HFFc6 (cell line): ENCODE data around the gene TECPR2. TPM values are rescaled to one million over a fixed set of nuclear protein-coding genes. Genes with fewer than 3 reads are reported as not detected.

ENCODE experiments used
- DNase-seq: peaks from one replicate; pipeline ENCODE4 v3.0.0-alpha.2; 2018
- H3K27ac Mint-ChIP-seq: 2 replicates; pipeline ENCODE4 v1.8.0; 2020; ENCODE audit warnings: mild to moderate bottlenecking, mixed read lengths
- H3K27me3 Mint-ChIP-seq: 2 replicates; pipeline ENCODE4 v1.8.0; 2021; ENCODE audit warnings: mild to moderate bottlenecking, moderate library complexity, mixed read lengths; ENCODE audit not compliant: insufficient read depth
- H3K36me3 Mint-ChIP-seq: 2 replicates; pipeline ENCODE4 v1.8.0; 2021; ENCODE audit warnings: low read depth, mixed read lengths
- H3K4me1 Mint-ChIP-seq: 2 replicates; pipeline ENCODE4 v1.8.0; 2020; ENCODE audit warnings: low read depth, mixed read lengths
- H3K4me3 Mint-ChIP-seq: 2 replicates; pipeline ENCODE4 v1.8.0; 2020; ENCODE audit warnings: mild to moderate bottlenecking, moderate library complexity, mixed read lengths
- H3K9me3 Mint-ChIP-seq: 2 replicates; pipeline ENCODE4 v1.8.0; 2020; ENCODE audit warnings: mild to moderate bottlenecking, mixed read lengths
- total RNA-seq, 6 experiments: library from RNA; stranded (reverse); fragmentation: NEBNext Ultra II Directional; extraction: Animal tissue kit (Norgen Biotek cat#: 25700); gene quantifications; 2 replicates in 1 of 6; 3 replicates in 5 of 6; pipeline ENCODE4 v1.2.3, GENCODE V29; 2021
- TF ChIP-seq, protein P1 (sequence below): fragments of 200-600 bp; sonication (generic); IDR thresholded peaks from 2 replicates; pipeline ENCODE4 v1.5.0; 2021; ENCODE audit warnings: antibody characterized with exemption, mild to moderate bottlenecking

The TECPR2 gene
- total RNA-seq, 6 experiments from 2014 or later: 22.0 to 29.6 (median 26.4) TPM

DNA sequence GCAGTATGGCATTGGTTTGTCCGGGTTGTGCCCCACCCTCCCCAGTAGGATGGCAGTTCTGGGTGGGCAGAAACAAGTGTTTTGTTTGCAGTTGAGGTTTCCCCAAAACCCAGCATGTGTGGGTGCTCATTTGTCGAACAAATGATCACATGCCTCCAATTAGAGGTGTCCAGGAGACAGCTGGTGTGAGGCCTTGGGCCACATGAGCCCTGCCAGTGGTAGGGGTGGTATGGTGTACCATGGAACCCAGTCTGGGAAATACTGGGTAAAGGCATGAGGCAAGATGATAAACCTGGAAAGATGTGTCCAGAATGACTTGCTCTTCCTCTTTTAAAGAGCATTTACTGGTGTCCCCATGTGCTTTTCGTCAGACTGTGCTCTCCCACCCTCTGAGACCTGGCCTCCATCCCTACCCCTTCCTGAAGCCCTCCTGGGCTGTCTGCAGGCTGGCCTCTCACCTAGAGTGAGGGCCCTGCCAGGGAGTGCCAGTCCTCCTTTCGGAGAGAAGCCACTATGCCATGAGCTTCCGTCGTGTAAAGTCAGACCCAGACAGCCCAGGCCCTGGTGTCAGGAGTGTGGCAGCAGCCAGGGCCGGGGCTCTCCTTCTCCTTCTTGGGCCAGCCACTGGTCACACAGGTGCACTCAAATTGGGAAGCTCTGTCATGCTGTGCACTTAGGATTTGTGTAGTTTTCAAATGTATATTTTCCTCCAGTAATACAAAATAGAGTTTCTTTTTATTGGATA lies 129.2 kb downstream of the TECPR2 start:
- no peaks in the 10 kb centered on the region; the same call in 1 of the 2 replicates for H3K4me1 Mint-ChIP-seq
- H3K27ac Mint-ChIP-seq: no peak overlapping the region

DNA sequence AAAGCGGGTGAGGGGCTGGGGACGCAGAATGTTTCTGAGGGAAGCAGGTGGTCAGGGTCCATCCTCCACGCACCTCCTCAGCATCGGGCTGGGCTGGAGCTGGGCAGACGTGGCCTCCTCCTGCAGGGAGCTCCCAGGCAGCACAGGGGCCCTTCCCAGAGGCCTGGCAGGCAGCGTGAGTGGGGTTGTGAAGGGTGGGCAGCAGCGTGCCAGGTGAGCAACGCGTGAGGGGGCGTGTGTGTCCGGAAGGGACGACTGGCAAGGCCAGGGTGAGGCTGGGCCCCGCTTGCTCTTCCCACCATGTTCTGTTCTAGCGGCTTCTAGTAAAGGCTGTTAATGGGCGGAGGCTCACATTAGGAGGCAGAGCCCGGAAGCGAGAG lies 129.8 kb downstream of the TECPR2 start:
- H3K36me3 Mint-ChIP-seq: no peaks in the 10 kb centered on the region
- no peak for DNase-seq

More for the DNA sequence above, 129.2 kb downstream of the TECPR2 start:
- TF ChIP-seq, protein P1, sequence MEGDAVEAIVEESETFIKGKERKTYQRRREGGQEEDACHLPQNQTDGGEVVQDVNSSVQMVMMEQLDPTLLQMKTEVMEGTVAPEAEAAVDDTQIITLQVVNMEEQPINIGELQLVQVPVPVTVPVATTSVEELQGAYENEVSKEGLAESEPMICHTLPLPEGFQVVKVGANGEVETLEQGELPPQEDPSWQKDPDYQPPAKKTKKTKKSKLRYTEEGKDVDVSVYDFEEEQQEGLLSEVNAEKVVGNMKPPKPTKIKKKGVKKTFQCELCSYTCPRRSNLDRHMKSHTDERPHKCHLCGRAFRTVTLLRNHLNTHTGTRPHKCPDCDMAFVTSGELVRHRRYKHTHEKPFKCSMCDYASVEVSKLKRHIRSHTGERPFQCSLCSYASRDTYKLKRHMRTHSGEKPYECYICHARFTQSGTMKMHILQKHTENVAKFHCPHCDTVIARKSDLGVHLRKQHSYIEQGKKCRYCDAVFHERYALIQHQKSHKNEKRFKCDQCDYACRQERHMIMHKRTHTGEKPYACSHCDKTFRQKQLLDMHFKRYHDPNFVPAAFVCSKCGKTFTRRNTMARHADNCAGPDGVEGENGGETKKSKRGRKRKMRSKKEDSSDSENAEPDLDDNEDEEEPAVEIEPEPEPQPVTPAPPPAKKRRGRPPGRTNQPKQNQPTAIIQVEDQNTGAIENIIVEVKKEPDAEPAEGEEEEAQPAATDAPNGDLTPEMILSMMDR: no peak
- Mint-ChIP-seq H3K4me3 (no peak overlapping the region), H3K36me3 (no peaks in the 10 kb centered on the region), H3K27me3 (peaks cover 2% of the 10 kb centered on the region), H3K9me3 (no peaks in the 10 kb centered on the region)
- no peak for DNase-seq

DNA sequence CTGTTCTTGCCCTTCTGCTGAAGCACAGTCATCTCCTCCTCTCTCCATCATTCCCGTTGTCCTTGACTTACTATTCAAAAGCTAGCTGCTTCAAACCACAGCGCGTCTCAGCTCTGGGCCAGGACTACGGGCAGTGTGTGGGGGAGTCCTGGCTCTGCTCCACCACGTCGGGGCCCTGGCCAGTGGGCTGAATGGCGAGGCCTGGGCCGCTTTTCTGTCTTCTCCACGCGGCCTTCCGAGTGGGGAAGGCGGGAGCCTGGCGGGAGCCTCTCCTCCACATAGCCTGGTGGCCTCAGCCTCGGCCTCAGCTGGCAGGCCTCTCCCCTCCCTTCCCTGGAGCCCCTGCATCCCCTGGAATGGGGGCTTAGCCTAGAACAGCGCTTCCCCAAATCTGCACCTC lies 130.4 kb downstream of the TECPR2 start:
- Mint-ChIP-seq H3K4me1 (no peaks in the 10 kb centered on the region; the same call in 1 of the 2 replicates), H3K9me3 (no peaks in the 10 kb centered on the region), H3K27me3 (peaks cover 2% of the 10 kb centered on the region), H3K36me3 (no peaks in the 10 kb centered on the region), H3K4me3 (no peak overlapping the region), H3K27ac (no peak overlapping the region)
- no peak for DNase-seq
- TF ChIP-seq, protein P1: no peak

More for the DNA sequence above, 129.8 kb downstream of the TECPR2 start:
- TF ChIP-seq, protein P1: no peak
- Mint-ChIP-seq H3K4me3 (no peak overlapping the region), H3K9me3 (no peaks in the 10 kb centered on the region), H3K27ac (no peak overlapping the region), H3K4me1 (no peaks in the 10 kb centered on the region; the same call in 1 of the 2 replicates), H3K27me3 (peaks cover 2% of the 10 kb centered on the region)

DNA sequence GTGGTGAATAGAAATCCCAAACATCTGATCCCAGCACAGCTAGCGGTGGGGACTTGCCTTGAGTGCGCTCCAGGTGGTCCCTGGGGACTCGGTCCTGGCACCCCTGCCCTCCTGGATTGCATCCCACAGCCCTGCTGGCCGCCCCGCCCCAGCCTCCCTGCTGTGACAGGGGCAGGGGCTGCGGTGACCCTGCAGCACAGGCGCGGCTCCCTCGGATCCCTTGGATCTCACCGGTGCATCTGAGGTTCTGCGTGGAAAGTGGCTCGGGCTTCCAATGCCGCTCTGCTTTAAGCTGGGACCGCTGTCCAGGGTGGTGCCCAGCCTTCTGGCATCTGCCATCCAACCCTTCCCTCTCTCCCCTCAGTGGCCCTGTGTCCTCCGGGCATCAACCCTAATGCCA lies 130.8 kb downstream of the TECPR2 start:
- Mint-ChIP-seq H3K36me3 (no peaks in the 10 kb centered on the region), H3K27me3 (peaks cover 2% of the 10 kb centered on the region), H3K27ac (no peak overlapping the region), H3K4me1 (no peaks in the 10 kb centered on the region; the same call in 1 of the 2 replicates), H3K9me3 (no peaks in the 10 kb centered on the region), H3K4me3 (no peak overlapping the region)
- no peak for DNase-seq
- TF ChIP-seq, protein P1: no peak

DNA sequence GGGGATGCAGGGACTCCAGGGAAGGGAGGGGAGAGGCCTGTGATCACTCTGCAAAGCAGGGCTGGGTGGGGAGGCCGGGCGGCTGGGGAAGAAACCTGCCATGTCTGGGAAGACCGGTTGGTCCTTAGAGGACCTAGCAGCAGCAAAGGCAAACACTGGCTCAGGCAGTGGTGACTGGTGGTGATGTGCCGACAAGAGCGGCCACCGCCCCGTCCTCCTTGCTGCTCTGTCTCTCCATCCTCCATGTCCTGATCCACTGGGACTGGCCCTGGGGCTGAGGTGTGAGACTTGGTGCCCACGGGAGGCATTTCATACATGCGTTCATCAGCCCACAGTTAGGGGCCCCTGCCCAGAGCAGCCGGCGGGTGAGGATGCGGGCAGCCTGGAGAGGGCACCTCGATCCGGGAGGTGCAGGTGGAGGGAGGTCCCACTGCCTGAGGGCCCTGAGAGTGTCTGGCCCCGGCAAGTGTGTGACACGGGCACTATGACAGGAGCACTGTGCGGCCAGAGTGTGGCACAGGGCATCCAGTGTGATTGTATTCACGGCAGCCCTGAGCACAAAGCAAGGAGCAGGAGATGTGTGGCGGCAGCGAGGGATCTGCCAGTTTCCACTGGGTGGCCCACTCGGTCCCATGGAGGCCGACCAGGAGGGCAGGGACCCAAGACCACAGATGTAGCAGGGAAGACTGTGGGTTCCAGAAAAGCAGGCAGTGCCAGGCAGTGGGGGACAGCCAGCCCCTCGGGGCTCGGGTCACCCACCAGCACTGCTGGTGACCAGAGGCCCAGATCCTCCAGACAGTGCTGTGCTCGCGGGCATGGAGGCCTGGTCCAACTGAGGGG lies 133.0 kb downstream of the TECPR2 start:
- Mint-ChIP-seq H3K27ac (no peak overlapping the region), H3K4me1 (peaks cover 8% of the 10 kb centered on the region), H3K4me3 (no peak overlapping the region), H3K36me3 (peaks cover 11% of the 10 kb centered on the region), H3K27me3 (peaks cover 5% of the 10 kb centered on the region), H3K9me3 (no peaks in the 10 kb centered on the region)
- TF ChIP-seq, protein P1: no peak
- DNase-seq: no peak
